GM12872 (cell line): ENCODE data around the gene CIITA.

Experiments
- CTCF ChIP-seq: IDR thresholded peaks from 3 replicates; pipeline ENCODE4 v1.5.1; 2011; ENCODE audit warnings: low read depth, mild to moderate bottlenecking, low read length, moderate library complexity; ENCODE audit not compliant: insufficient read depth

The CIITA gene

GRCh38 chr16:10876799-10877341 is at the start of gene CIITA:
Gene CIITA, plus strand, starts transcription at chr16:10877202. Its CDS starts 129 bp downstream, at chr16:10877331.
- no peak; the same call in 2 of the 3 replicates for TF ChIP-seq CTCF

GRCh38 chr16:10827691-10828341 is 49.2 kb upstream of the CIITA start:
- TF ChIP-seq CTCF: no peak

- TF ChIP-seq CTCF: no peak
Measured at GRCh38 chr16:10828851-10829366, 48.1 kb upstream of the CIITA start.

- TF ChIP-seq CTCF: no peak
Measured at GRCh38 chr16:10831894-10832886, 44.8 kb upstream of the CIITA start.

- TF ChIP-seq CTCF: no peak
Measured at GRCh38 chr16:10833271-10833670, 43.7 kb upstream of the CIITA start.

GRCh38 chr16:10834130-10834529 is 42.9 kb upstream of the CIITA start:
- no peak for TF ChIP-seq CTCF

GRCh38 chr16:10834766-10835165 is 42.2 kb upstream of the CIITA start:
- no peak for TF ChIP-seq CTCF
